C1 segment of cervical spinal cord (tissue), 14 donors: Measurements from ENCODE around the gene TDRD9.

Experiments
- DNase-seq, 14 donors: peaks; one replicate each; lab custom pipeline; 2025; lab: John Stamatoyannopoulos, UW

The TDRD9 gene

DNA sequence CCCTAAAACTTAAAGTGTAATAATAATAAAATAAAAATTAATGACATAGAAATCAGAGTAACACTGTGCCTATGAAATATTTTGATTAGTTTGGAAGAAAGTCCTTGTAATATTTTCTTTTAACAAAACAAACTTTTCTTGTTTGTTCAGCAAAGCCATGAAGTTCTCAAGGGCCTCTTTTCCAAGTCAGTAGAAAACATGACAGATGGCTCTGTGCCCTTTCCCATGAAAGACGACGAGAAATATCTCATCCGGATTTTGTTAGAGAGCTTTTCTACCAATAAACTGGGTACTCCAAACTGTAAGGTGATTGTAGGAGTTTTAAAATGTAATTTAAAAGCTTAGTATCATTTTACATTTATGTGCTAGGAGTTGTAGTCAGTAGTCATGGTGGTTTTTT, 102.7 kb downstream of the TDRD9 start:
- no peak for DNase-seq

DNA sequence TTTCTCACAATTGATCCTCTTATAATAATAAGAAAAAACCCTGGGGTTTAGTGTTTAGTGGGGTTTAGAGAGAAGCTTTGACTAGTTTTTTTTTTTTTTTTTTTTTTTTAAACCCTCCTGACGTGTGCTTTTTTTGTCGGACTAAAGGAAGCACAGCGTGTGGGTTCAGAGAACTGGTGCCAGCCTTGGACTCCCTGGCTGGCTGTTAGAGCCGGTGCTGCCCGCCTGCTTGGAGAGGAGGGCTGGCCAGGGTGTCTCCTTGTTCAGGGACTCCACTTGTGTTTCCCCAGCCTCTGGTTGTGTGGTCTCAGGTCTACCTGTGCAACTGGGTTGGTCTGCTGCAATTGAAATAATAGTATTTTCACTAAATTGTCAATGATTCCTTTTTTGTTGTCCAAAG, 103.1 kb downstream of the TDRD9 start:
- DNase-seq, result peak in 1 of 14 donors; percentile 7

DNA sequence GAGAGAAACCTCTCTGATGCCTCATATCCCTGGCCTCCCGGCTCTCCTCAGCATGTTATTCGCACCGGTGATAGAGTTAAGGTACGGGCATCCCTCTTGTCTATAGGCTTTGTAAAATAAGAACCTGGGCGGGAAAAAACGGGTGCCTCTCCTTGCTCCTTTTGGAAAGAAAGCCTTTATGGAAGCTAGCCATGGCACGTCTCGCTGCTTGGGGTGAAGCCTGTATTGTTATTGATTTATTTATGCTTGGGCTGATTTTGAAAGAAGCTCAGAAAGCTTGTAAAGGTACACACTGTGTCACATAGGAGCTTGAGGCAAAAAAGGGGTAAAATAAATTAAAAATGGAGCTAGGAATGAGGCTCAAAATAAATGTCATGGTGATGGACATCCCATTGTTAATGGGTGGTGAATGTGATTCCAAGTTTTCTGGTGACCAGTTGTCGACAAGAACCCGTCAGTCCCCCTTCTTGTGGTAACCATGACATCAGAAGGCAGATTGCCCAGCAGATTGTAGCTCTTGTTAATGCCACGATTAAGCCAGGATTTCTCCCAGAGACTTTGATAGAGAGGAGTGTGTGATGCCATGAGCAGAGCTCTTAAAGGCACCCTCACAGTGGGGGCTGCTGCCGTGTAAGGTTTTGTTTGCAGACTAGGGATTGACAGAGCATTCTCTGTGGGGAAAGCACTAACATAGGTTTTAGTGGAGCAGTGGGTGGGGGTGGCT, 106.9 kb downstream of the TDRD9 start:
- no peak for DNase-seq

DNA sequence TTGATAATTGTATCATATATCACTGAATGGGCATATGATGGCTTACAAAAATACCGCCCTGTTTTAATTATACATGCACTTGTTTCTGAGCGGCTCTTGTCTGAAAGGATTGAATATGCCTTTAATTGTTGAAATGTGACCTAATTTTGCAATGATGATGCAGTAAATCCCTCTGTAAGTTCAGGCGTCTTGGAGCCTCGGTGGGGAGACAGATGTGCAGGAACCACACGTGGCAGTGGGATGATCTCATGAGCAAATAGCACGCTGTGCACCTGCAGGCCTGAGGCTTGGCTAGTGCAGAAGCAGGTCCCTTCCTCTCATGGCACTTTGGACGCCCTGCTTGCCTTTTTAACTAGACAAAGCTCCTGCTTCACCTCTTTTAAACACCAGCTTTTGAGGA, 108.0 kb downstream of the TDRD9 start:
- DNase-seq, result no peak

DNA sequence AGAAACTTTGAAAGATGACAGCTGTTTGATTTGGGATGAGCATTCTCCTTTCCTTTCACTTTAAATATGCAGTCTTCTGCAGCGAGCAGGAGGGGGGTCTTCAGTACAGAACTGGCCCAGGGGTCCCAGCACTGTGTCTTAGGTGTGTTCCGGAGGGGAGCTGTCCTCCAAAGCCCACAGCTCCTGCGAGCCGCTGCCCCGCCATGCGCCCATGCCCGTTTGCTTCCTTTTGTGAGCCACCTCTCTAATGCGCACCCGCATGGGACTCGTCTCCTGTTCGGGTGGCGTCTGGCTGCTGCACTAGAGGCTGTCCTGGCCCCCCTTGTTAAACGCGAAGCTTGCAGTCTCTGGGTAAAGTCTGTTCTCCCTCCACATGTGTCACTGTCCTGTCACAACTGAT, 108.8 kb downstream of the TDRD9 start:
- DNase-seq, result no peak

DNA sequence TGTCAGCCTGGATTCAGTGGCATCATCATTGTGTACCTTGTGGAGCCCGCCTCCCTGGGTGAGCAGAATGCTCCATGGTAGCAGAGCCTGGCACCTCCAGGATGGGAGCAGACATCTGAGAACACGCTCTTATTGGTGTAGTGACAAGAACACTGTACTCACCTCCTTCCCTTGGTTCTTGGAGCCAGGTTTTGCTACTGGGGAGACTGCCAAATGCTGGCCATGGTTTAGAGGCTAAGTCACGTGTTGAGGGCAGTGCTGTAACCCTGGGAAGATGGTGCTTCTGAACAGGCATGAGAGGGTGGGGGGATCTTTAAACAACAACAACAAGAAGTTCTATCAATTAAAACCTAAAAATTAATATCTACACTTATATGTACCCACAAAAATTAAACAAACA, 109.6 kb downstream of the TDRD9 start:
- peak in 6 of 14 donors; percentile 6 to 23 (median 12) for DNase-seq

DNA sequence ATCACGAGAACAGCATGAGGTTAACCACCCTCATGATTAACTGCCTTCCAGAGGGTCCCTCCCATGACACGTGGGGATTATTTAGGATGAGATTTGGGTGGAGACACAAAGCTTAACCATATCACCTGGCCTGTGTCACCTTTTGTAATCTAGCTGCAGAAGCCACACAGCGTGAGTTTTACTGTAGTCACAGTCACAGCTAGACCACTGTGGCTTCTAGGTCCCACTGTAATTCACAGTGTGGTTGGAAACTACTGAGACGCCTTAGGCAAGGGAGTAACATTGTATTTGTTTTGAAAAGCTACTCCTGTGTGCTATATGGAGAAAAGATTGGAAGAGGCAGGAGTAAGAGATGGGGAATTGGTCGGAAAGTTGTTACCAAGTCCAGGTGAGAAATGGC, 111.0 kb downstream of the TDRD9 start:
- DNase-seq, result no peak

DNA sequence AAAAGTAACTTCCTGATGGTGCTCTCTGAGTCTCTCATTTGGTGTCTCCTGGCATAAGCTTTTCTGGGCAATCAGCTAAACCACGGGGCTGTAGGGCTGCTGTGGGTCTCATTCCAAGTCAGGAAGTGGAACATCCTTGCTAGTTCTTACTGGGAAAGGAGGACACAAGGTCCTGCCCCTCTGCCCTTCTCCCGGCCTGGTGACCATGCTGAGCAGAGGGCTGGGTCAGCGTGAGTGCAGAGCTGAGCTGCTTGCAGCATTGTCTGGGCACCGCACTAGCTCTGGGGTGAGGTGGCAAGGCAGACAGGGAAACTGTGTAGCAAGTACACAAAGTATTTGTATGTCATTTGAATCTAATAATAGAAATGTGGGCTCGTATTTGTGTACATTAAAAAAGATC, 112.3 kb downstream of the TDRD9 start:
- no peak for DNase-seq

DNA sequence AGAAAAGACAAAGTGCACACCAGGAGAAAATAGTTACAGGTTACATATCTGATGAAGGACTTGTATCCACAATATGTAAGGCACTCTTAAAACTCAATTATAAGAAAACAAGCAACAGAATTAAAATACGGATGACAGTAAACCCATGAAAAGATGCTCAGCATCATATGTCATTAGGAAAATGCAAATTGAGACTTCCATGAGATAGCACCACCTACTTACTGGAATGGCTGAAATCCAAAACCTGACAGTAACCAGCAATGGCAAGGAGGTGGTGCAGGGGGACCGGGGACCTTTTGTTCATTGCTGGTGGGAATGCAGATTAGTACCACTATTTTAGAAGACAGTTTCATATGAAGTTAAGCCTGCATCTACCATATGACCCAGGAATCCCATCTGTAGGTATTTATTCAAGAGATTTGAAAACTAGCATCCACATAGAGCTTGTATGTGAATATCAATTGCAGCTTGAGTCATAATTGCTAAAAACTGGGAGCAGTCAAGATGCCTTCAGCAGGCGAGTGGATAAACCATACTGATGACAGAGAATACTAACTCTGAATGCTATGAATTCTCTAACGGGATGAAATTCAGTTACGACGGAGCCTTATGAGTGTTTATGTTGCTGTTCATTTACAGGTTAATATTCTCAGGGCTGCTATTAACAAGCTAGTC, 113.3 kb downstream of the TDRD9 start:
- no peak for DNase-seq

DNA sequence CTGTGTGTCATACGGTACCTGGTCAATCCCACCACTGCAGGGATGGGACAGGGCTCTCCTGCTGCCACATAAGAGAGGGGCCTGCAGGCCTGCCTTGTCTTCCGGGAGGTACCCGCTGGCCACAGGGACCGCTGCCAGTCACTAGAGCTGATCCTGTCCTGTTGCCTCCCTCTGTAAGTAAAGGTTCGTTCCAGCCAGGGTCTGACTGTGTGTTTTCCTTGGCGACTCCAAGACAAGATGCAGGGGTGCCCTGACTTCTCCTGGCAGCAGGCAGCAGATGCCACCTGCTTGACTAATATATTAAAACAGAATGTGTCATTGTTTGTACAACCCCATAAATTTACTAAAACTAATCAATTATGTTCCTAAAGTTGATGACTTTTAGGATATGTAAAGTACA, 115.8 kb downstream of the TDRD9 start:
- DNase-seq, result no peak

DNA sequence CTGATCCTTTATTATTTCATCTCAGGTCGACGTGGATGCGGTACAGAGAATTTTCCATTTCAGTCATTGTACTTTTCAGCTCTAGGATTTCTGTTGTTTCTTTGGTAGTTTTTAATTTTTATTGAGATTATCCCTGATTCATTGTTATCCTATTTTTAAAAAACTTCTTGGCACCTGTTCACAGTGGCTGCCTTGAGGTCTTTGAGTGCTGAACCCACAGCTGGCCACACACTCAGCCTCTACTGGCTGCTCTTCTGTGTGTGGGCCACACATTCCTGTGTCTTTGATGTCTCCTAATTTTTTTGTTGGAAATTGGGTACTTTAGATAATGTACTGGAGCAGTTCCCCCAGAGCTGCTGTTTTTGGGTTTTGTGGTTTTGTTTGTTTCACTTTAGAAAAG, 119.5 kb downstream of the TDRD9 start:
- DNase-seq, result no peak

DNA sequence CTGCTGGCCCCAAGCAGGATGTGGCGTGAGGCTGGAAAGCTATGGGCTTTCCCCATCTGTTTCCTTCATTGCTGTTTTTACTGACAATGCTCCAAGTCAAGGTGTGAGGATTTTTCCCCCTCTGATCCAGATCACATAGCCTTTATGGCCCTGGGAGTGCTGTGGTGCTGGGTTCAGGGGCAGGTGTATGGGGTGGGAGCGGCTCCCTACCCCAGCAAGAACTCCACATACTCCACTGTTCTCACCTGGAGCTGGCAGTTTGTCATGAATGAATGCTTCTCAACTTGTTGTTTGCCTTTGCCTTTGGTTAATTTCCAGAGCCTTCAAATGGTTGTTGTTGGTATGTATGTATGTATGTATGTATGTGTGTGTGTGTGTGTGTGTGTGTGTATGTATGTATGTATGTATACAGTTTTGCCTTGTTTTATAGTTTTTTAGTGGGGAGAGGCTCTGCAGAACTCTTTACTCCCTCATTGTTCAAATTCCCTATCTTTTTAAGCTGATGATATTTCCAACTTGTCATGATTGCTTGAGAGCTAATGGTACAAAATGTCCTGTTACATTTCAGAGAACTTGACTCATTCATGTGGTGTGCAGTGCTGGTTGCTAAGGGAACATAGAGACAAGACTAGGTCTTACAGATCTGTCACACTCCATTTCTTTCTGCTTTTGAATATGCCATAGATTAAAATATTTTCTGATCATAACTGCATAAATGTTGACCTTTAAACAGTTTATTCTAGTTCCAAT, 120.7 kb downstream of the TDRD9 start:
- no peak for DNase-seq

DNA sequence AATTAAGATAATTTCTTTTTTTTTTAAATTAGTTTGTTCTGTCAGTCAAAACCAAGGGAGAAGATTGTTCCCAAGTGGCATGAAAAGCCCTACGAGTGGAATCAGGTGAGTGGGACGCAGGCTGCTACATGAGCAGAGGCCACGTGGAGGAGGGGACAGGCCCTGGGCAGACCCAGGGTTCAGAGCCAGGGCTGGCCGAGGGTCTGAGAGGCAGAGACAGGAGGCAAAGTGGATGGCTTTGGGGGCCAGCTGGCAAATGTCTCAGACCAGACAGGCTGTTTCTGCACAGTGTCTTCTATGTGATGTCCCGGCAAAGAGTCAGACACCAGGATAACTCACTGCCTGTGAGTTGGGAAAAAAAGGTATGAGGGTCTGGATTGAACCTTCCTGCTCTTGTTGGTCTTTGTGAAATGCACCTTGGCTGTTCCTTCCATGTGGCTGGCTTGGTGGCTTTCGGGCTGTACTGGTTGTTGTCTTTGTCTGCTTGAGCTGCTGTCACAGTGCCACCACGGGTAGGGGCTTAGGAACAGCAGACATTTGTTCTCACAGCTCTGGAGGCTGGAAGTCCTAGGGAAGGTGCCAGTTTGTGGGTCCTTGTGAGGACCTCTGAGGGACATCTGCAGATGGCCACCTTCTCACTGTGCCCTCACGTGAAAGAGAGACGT, 121.5 kb downstream of the TDRD9 start:
- no peak for DNase-seq

DNA sequence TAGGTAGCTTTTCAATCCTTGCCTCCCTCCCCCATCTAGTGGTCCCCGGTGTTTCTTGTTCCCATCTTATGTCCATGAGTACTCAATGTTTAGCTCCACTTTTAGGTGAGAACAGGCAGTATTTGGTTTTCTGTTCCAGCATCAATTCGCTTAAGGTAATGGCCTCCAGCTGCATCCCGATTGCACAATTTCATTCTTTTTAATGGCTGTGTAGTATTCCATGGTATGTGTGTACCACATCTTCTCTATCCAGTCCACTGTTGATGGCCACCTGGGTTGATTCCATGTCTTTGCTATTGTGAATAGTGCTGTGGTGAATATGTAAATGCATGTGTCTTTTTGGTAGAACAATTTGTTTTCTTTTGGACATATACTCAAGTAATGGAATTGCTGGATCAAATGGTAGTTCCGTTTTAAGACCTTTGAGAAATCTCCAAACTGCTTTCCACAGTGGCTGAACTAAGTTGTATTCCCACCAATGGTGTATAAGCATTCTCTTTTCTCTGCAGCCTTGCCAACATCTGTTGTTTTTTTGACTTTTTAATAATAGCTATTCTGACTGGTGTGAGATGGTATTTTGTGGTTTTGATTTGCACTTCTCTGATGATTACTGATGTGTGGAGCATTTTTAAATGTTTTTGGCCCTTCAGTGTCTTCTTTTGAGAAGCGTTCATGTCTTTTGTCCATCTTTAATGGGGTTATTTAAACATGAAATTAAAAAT, 123.0 kb downstream of the TDRD9 start:
- no peak for DNase-seq

DNA sequence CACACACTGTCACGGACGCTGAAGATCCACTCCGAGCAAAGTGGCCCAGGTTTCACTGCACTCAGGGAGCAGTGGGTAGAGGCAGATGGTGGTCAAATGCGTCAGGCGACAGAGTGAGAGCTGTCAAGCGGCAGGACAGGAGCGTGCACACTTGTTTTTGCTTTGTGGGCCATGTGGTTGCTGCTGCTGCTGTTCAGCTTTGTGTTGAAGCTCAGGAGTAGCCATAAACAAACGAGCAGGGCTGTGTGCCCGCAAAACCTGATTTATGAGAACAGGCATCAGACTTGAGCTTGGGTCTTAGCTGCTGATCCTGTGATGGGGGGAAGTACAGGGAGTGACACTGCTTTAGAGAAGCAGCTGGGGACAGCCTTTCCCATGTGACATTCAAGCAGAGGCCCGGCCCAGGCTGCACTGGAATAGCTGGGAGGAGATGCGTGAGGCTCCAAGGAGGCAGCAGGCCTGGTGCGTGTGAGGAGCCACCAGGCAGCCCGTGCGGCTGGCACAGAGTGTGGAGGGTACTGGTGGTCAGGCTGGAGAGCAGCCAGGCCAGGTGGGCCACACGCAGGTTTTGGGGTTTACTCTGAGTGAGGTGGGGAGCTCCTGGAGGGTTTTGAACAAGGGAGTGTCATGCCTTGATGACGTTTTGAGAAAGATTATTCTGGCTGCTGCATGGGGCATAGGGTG, 126.1 kb downstream of the TDRD9 start:
- no peak for DNase-seq

DNA sequence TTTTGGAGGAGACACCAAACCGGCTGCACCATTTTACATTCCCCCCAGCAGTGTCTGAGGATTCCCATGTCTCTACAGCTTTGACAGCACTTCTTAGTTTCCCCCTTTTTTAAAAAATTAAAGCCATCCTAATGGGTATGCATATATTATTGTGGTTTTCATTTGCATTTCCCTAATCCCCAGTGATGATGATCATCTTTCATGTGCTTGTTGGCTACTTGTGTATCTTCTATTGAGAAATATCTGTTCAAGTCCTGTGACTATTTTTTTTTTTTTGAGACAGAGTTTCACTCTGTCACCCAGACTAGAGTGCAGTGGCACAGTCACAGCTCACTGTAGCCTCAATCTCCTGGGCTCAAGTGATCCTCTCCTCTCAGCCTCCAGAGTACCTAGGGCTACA, 134.0 kb downstream of the TDRD9 start:
- DNase-seq, result no peak

DNA sequence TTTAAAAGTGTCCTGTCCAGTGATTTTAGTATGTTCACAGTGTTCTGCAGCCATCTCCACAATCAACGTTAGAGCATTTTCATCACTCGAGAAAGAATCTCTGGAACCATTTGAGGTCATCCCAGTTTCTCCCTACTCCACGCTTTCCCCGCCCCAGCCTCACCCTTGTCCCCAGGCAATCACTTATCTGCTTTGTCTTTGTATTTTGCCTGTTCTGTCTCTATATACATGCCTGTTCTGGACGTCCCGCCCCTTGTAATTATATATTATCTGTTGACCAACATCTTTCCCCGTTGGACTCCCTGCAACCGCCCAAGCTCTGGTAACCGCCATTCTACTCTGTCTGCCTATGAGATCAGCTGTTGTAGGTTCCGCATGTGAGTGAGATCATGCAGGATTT, 135.7 kb downstream of the TDRD9 start:
- no peak for DNase-seq

DNA sequence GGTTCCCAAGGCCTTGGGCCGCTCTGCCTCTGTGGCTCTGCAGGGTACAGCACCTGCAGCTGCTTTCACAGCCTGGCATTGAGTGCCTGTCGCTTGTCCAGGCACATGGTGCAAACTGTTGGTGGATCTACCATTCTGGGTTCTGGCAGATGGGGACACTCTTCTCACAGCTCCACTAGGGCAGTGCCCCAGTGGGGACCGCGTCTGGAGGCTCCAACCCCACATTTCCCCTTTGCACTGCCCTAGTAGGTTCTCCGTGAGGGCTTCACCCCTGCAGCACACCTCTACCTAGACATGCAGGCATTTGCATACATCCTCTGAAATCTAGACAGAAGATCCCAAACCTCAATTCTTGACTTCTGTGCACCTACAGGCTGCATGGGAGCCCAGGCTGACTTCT, 138.0 kb downstream of the TDRD9 start:
- no peak for DNase-seq

DNA sequence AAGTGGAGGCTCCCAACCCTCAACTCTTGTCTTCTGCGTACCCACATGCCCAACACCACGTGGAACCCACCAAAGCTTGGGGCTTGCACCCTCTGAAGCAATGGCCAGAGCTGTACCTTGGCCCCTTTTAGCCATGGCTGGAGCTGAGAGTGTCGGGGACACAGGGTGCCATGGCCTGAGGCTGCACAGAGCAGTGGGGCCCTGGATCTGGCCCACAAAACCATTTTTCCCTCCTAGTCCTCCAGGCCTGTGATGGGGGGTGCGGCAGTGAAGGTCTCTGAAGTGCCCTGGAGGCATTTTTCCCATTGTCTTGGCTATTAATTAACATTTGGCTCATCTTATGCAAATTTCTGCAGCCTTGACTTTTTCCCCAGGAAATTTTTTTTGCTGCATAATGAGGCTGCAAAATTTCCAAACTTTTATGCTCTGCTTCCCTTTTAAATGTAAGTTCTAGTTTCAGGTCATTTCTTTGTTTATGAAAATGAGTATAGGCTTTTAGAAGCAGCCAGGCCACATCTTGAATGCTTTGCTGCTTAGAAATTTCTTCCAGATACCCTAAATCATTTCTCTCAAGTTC, 138.6 kb downstream of the TDRD9 start:
- DNase-seq, result no peak

DNA sequence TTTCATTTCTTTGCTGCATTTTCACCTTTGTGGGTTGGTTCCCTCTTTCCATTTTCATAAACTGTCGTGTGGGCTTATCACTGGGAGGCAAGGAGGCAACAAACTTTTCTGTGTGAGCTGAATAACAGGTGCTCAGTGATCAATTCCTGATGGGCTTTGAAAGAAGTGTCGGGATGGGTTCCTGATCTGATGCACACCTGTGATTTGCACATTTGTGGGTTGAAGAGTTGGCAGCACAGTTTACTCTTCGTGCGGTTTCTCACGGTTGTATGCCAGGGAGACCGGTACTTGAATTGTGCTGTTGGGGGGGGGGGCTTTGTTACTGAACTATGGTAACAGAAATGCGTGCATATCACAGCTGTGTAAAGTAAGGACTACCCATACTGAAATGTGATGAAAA, 141.3 kb downstream of the TDRD9 start:
- no peak for DNase-seq

DNA sequence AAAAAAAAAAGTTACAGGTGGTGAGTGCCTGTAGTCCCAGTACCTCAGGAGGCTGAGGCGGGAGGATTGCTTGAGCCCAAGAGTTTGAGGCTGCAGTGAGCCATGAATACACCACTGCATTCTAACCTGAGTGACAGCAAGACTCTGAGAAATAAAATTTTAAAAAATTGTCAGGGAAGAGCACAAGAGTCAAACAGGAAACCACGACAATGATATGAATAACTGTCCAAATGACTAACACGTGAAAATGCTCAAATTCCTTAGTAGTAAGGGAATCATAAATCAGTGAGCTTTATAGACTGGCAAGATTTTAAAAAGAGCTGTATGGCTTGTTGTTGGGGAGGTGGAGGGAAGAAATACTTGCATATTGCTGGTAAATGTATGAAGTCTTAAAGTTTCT, 144.3 kb downstream of the TDRD9 start:
- no peak for DNase-seq
